D721Med (cell line): ENCODE results near the gene PRR33.

Source experiments
- DNase-seq: peaks from one replicate; pipeline ENCODE4 v3.0.0; 2011; ENCODE audit warnings: low spot score; ENCODE audit not compliant: insufficient read length
- FAIRE-seq: peaks from 2 replicates; lab custom pipeline; 2011; peaks lifted over from hg19 to GRCh38; lab: Jason Lieb, UNC
- TF ChIP-seq, protein P1 (sequence below): IDR thresholded peaks from 2 replicates; pipeline ENCODE4 v1.5.1; 2012; ENCODE audit warnings: mild to moderate bottlenecking, control low read depth; ENCODE audit not compliant: insufficient read depth; ENCODE audit errors: missing control alignments

PRR33 gene

DNA sequence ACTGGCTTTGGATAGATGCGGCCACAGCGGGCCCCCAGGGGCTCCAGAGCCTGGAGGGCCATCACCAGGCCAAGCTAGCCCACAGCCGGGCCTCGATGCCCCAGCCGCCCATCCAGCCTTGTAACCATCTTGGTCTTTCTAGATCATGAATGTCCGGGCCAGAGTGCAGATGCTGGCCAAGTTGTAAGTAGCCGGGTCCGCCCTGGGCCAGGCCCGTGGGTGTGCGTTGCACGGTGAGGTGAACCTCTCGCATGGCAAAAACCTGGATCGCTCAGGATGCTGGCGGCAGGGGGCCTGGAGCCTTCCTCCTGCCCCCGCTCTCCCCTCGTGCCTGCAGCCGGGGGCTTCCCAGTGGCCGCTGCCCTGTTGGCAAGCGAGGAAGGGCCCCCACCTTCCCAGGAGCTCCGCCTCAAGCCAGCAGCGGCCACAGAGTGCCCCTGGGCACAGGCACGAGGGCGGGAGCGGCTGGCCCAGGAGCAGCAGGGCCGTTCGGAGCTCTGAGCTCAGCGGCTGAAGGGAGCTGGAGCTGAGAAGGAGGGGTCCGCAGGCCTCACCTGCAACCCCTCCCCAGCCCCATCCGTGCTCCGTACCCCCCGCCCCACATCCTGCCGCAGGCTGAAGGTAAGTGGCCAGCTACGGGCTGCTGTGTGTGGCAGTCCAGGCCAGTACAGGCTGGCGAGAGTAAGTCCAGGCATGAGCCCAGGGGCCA lies 44.5 kb upstream of the PRR33 start:
- TF ChIP-seq, protein P1, sequence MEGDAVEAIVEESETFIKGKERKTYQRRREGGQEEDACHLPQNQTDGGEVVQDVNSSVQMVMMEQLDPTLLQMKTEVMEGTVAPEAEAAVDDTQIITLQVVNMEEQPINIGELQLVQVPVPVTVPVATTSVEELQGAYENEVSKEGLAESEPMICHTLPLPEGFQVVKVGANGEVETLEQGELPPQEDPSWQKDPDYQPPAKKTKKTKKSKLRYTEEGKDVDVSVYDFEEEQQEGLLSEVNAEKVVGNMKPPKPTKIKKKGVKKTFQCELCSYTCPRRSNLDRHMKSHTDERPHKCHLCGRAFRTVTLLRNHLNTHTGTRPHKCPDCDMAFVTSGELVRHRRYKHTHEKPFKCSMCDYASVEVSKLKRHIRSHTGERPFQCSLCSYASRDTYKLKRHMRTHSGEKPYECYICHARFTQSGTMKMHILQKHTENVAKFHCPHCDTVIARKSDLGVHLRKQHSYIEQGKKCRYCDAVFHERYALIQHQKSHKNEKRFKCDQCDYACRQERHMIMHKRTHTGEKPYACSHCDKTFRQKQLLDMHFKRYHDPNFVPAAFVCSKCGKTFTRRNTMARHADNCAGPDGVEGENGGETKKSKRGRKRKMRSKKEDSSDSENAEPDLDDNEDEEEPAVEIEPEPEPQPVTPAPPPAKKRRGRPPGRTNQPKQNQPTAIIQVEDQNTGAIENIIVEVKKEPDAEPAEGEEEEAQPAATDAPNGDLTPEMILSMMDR: no peak
- FAIRE-seq (no peak), DNase-seq (no peak)

DNA sequence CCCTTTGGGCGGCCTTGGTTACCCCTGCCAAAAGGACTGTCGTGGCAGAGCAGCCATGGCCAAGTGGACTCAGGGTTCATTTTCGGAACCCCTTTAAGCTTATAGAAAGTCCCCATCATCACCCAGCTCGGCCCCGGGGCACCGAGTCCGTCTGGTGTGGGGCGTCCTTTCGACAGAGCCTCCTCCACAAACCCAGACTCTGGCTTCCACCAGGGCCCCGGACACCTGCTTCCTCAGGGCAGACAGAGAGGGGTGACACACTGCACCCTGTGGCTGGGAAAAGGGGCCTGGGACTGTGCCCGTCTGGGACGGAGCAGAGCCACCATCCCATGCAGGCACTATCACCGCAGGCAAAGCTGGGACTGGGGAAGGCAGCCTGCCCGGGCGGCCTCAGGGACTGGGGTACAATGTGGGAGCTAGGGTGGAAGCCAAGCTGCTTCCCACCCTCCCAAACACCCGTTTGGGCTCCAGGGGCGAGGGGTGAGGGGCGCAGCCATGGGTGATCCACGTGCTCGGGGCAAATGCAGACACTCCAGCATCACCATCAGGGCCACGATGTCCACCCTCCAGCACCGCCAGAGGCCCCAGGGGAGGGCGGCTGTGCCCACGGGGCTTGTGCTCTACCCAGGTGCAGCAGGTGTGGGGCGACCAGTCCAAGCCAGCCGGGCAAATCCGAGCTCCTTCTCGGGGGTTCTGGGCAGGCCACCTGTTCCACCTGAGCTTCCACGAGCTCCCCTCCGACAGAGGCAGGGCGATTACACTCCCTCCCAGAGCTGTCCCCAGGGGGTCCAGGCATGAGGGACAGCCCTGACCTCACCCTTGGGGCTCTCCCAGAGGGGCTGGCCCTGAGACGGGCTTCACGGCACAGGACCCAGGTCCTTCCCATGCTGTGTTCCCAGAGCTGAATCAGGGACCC lies 43.7 kb upstream of the PRR33 start:
- TF ChIP-seq, protein P1: no peak
- FAIRE-seq (no peak), DNase-seq (no peak)

DNA sequence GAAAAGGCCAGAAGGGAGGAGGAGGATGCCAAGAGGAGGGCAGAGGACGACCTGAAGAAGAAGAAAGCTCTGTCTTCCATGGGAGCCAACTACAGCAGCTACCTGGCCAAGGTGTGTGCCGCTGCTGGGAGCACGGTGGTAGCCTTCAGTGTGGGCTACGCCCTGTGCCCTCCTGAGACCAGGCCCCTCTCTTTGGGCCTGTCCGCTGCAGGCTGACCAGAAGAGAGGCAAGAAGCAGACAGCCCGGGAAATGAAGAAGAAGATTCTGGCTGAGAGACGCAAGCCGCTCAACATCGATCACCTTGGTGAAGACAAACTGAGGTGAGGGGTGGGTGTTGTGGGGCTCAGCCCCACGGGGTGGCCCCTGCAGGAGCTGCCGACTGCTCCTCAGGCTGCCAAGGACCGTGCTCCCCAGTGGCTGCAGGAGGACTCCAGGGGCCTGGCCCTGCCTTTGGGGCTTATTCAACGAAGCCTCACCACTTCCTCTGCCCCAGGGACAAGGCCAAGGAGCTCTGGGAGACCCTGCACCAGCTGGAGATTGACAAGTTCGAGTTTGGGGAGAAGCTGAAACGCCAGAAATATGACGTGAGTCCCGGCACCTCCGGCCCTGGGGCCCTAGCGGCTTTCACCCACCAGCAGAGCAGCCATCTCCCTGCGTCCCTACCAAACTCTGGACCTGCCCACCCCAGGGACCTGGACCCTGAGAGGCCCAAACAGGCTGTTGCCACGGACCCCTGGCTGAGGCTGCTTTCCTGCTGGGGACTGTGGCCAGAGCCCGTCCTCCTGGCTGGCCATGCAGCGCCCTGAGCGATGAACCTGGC lies 42.9 kb upstream of the PRR33 start:
- DNase-seq (no peak), FAIRE-seq (no peak)
- TF ChIP-seq, protein P1: no peak

DNA sequence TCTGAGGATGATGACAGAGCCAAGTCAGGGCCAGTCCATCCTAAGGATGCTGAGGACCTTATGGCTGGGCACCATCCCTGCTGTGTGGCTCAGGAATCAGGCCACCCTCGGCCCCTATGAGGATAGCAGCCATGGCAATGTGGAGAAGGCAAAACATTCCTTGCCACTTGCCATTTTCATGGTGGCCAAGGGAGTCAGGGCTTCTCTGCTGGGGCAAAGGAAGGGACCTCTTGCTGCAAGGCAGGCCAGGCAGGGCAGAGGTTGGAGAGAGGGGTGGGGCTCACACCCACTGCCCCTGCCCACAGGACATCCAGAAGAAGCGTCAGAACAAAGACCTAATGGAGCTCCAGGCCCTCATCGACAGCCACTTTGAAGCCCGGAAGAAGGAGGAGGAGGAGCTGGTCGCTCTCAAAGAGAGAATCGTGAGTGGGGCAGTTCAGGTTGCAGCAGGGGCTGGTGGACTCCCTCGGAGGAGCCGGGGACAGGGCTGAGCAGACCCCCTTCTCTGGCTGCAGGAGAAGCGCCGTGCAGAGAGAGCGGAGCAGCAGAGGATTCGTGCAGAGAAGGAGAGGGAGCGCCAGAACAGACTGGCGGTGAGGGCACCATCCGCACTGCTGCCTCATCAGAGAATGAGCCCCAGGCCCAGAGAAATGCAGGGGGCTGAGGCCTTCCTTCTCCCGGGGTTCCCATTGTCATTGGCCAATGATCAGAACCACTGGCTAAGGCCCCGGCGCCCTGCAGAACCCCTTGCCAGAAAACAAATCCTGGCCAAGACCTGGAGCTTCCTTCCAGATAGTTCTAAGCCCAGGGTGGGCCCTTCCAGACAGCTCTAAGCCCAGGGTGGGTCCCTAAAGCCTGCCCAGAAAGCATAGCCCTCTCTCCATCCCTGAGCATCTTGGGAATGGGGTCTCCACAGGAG lies 42.0 kb upstream of the PRR33 start:
- no peak for DNase-seq
- FAIRE-seq: no peak
- TF ChIP-seq, protein P1: no peak

DNA sequence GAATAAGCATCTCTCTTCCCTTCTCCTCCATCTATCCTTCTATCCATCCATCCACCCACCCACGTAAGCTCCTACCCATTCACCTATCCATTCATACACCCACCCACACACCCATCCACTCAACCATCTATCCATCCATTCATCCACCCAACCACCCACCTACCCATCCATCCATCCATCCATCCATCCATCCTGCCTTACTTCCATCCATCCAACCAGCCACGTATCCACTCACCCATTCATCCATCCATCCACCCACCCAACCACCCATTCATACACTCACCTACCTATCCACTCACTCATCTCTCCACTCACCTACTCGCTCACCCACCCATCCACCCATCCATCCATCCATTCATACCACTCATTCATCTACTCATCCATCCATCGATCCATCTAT lies 41.0 kb upstream of the PRR33 start:
- FAIRE-seq: no peak
- DNase-seq: no peak
- TF ChIP-seq, protein P1: no peak

DNA sequence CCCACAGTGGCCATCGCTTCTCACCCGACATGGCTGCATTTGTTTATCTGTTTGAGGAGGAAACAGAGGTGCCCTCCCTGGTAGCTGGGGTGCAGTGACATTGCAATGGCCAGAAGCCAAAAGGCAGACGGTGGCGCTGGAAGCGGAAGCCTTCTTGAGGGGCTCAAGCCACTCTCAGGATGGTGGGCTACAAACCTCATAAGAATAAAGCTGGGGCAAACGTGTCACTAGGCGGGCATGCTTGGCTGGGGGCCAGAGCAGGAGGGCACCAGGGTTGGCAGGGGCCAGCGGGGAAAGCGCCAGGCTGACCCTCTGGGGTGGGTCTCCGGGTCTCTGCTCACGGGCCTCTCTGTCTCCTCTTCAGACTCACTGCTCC lies 40.4 kb upstream of the PRR33 start:
- DNase-seq (no peak), FAIRE-seq (no peak)
- TF ChIP-seq, protein P1: no peak
